ENCODE data around the gene ETFBKMT.
A peak's percentile ranks its signal among the peaks of the same experiment; 100 is the strongest.

ETFBKMT gene

GRCh38 chr12:31641509-31642090, 17.9 kb upstream of the ETFBKMT start:
- WGBS (ENCODE audit: insufficient coverage), result 93% methylated on average over 11 of the region's 11 CpGs
- Histone ChIP-seq H3K4me3 (ENCODE audit: control insufficient read depth in 1 of 7, extremely low read depth in 1 of 7, insufficient read depth in 4 of 7, low read depth in 2 of 7, low read length in 6 of 7) (no peak overlapping the region), H3K27ac (ENCODE audit: insufficient read depth in 1 of 2, low read depth in 1 of 2, low read length in 2 of 2, poor library complexity in 1 of 2, severe bottlenecking in 2 of 2) (no peak overlapping the region), H3K9me3 (ENCODE audit: control extremely low read depth in 1 of 5, control insufficient read depth in 4 of 5, insufficient read depth in 2 of 5, low read depth in 1 of 5, low read length in 4 of 5) (no peaks in the 10 kb centered on the region), H3K4me1 (ENCODE audit: control extremely low read depth in 1 of 4, control insufficient read depth in 4 of 4, insufficient read depth in 4 of 4, low read length in 3 of 4) (peaks cover 0 to 15% (median 3%) of the 10 kb centered on the region in 4 experiments), H3K36me3 (ENCODE audit: control insufficient read depth in 4 of 4, insufficient read depth in 4 of 4, low read length in 3 of 4) (no peaks in the 10 kb centered on the region), H3K27me3 (replicated peaks in 2 of 5; ENCODE audit: control insufficient read depth in 4 of 5, insufficient read depth in 5 of 5, low read length in 4 of 5) (no peaks in the 10 kb centered on the region)
- CTCF ChIA-PET, result interaction anchor here (1.5 kb wide), 1 partner anchor 238 kb away, joined by 6 read pairs; no protein-coding TSS in a partner anchor
- no peak for DNase-seq
- POLR2A ChIA-PET, result no interaction called here

GRCh38 chr12:31644536-31644935, 15.0 kb upstream of the ETFBKMT start:
- no peaks in the 10 kb centered on the region for H3K36me3 ChIP-seq (ENCODE audit: control insufficient read depth in 4 of 4, insufficient read depth in 4 of 4, low read length in 3 of 4)
- CTCF ChIA-PET, result interaction anchor here (0.8 kb wide), 1 partner anchor 9 kb away, joined by 3 read pairs; no protein-coding TSS in a partner anchor
- 85% methylated on average over 4 of the region's 8 CpGs for WGBS (ENCODE audit: insufficient coverage)

GRCh38 chr12:31645924-31646323, 13.6 kb upstream of the ETFBKMT start:
- POLR2A ChIA-PET, result no interaction called here
- Histone ChIP-seq H3K4me3 (ENCODE audit: control insufficient read depth in 1 of 7, extremely low read depth in 1 of 7, insufficient read depth in 4 of 7, low read depth in 2 of 7, low read length in 6 of 7) (no peak overlapping the region), H3K36me3 (ENCODE audit: control insufficient read depth in 4 of 4, insufficient read depth in 4 of 4, low read length in 3 of 4) (no peaks in the 10 kb centered on the region), H3K27ac (ENCODE audit: insufficient read depth in 1 of 2, low read depth in 1 of 2, low read length in 2 of 2, poor library complexity in 1 of 2, severe bottlenecking in 2 of 2) (no peak overlapping the region), H3K27me3 (replicated peaks in 2 of 5; ENCODE audit: control insufficient read depth in 4 of 5, insufficient read depth in 5 of 5, low read length in 4 of 5) (no peaks in the 10 kb centered on the region), H3K9me3 (ENCODE audit: control extremely low read depth in 1 of 5, control insufficient read depth in 4 of 5, insufficient read depth in 2 of 5, low read depth in 1 of 5, low read length in 4 of 5) (no peaks in the 10 kb centered on the region), H3K4me1 (ENCODE audit: control extremely low read depth in 1 of 4, control insufficient read depth in 4 of 4, insufficient read depth in 4 of 4, low read length in 3 of 4) (peaks cover 0 to 21% (median 6%) of the 10 kb centered on the region in 4 experiments)
- WGBS (ENCODE audit: insufficient coverage), result no CpG with 5 or more reads among the region's 5 CpGs
- DNase-seq, result peak in 2 of 3 donors; percentile 65 to 67
- CTCF ChIA-PET, result interaction anchor here (0.7 to 1.3 kb wide), 4 partner anchors 10 to 276 kb away, joined by 3 to 4 read pairs (median 3); no protein-coding TSS in a partner anchor

More at GRCh38 chr12:31644536-31644935, 15.0 kb upstream of the ETFBKMT start:
- Histone ChIP-seq H3K27me3 (replicated peaks in 2 of 5; ENCODE audit: control insufficient read depth in 4 of 5, insufficient read depth in 5 of 5, low read length in 4 of 5) (no peaks in the 10 kb centered on the region), H3K9me3 (ENCODE audit: control extremely low read depth in 1 of 5, control insufficient read depth in 4 of 5, insufficient read depth in 2 of 5, low read depth in 1 of 5, low read length in 4 of 5) (no peaks in the 10 kb centered on the region), H3K4me3 (ENCODE audit: control insufficient read depth in 1 of 7, extremely low read depth in 1 of 7, insufficient read depth in 4 of 7, low read depth in 2 of 7, low read length in 6 of 7) (no peak overlapping the region), H3K4me1 (ENCODE audit: control extremely low read depth in 1 of 4, control insufficient read depth in 4 of 4, insufficient read depth in 4 of 4, low read length in 3 of 4) (peaks cover 0 to 21% (median 6%) of the 10 kb centered on the region in 4 experiments), H3K27ac (ENCODE audit: insufficient read depth in 1 of 2, low read depth in 1 of 2, low read length in 2 of 2, poor library complexity in 1 of 2, severe bottlenecking in 2 of 2) (no peak overlapping the region)
- POLR2A ChIA-PET, result no interaction called here
- no peak for DNase-seq

GRCh38 chr12:31647086-31647491, 12.4 kb upstream of the ETFBKMT start:
- DNase-seq, result peak in 2 of 3 donors; percentile 86 to 90
- POLR2A ChIA-PET, result interaction anchor here (0.6 kb wide), 1 partner anchor 16 kb away, joined by 3 read pairs; no protein-coding TSS in a partner anchor
- CTCF ChIA-PET, result interaction anchor here (0.7 to 2.2 kb wide), 3 partner anchors 9 to 245 kb away, joined by 3 to 8 read pairs (median 4); no protein-coding TSS in a partner anchor
- H3K36me3 ChIP-seq (ENCODE audit: control insufficient read depth in 4 of 4, insufficient read depth in 4 of 4, low read length in 3 of 4), result no peaks in the 10 kb centered on the region
- H3K27ac ChIP-seq (ENCODE audit: insufficient read depth in 1 of 2, low read depth in 1 of 2, low read length in 2 of 2, poor library complexity in 1 of 2, severe bottlenecking in 2 of 2), result no peak overlapping the region
- WGBS (ENCODE audit: insufficient coverage), result 30% methylated on average over 7 of the region's 7 CpGs
- H3K9me3 ChIP-seq (ENCODE audit: control extremely low read depth in 1 of 5, control insufficient read depth in 4 of 5, insufficient read depth in 2 of 5, low read depth in 1 of 5, low read length in 4 of 5), result no peaks in the 10 kb centered on the region
- peaks cover 0 to 21% (median 6%) of the 10 kb centered on the region in 4 experiments for H3K4me1 ChIP-seq (ENCODE audit: control extremely low read depth in 1 of 4, control insufficient read depth in 4 of 4, insufficient read depth in 4 of 4, low read length in 3 of 4)
- peak overlapping the region in 1 of 7 experiments; percentile 28 for H3K4me3 ChIP-seq (ENCODE audit: control insufficient read depth in 1 of 7, extremely low read depth in 1 of 7, insufficient read depth in 4 of 7, low read depth in 2 of 7, low read length in 6 of 7)
- no peaks in the 10 kb centered on the region for H3K27me3 ChIP-seq (replicated peaks in 2 of 5; ENCODE audit: control insufficient read depth in 4 of 5, insufficient read depth in 5 of 5, low read length in 4 of 5)

GRCh38 chr12:31650918-31651317, 8.6 kb upstream of the ETFBKMT start:
- Histone ChIP-seq H3K4me3 (ENCODE audit: control insufficient read depth in 1 of 7, extremely low read depth in 1 of 7, insufficient read depth in 4 of 7, low read depth in 2 of 7, low read length in 6 of 7) (peak overlapping the region in 1 of 7 experiments; percentile 24), H3K27me3 (replicated peaks in 2 of 5; ENCODE audit: control insufficient read depth in 4 of 5, insufficient read depth in 5 of 5, low read length in 4 of 5) (no peaks in the 10 kb centered on the region), H3K9me3 (ENCODE audit: control extremely low read depth in 1 of 5, control insufficient read depth in 4 of 5, insufficient read depth in 2 of 5, low read depth in 1 of 5, low read length in 4 of 5) (no peaks in the 10 kb centered on the region), H3K4me1 (ENCODE audit: control extremely low read depth in 1 of 4, control insufficient read depth in 4 of 4, insufficient read depth in 4 of 4, low read length in 3 of 4) (peaks cover 0 to 19% (median 6%) of the 10 kb centered on the region in 4 experiments), H3K27ac (ENCODE audit: insufficient read depth in 1 of 2, low read depth in 1 of 2, low read length in 2 of 2, poor library complexity in 1 of 2, severe bottlenecking in 2 of 2) (no peak overlapping the region), H3K36me3 (ENCODE audit: control insufficient read depth in 4 of 4, insufficient read depth in 4 of 4, low read length in 3 of 4) (no peaks in the 10 kb centered on the region)
- WGBS (ENCODE audit: insufficient coverage), result 92% methylated on average over 6 of the region's 6 CpGs
- POLR2A ChIA-PET, result no interaction called here
- CTCF ChIA-PET, result no interaction called here
- no peak for DNase-seq

- POLR2A ChIA-PET, result interaction anchor here (0.5 kb wide), 2 partner anchors 469 to 641 kb away, joined by 3 read pairs; no protein-coding TSS in a partner anchor
- peak overlapping the region in 1 of 7 experiments; percentile 38 for H3K4me3 ChIP-seq (ENCODE audit: control insufficient read depth in 1 of 7, extremely low read depth in 1 of 7, insufficient read depth in 4 of 7, low read depth in 2 of 7, low read length in 6 of 7)
- H3K27me3 ChIP-seq (replicated peaks in 2 of 5; ENCODE audit: control insufficient read depth in 4 of 5, insufficient read depth in 5 of 5, low read length in 4 of 5), result no peaks in the 10 kb centered on the region
- H3K36me3 ChIP-seq (ENCODE audit: control insufficient read depth in 4 of 4, insufficient read depth in 4 of 4, low read length in 3 of 4), result no peaks in the 10 kb centered on the region
- DNase-seq, result no peak
- no peak overlapping the region for H3K27ac ChIP-seq (ENCODE audit: insufficient read depth in 1 of 2, low read depth in 1 of 2, low read length in 2 of 2, poor library complexity in 1 of 2, severe bottlenecking in 2 of 2)
- H3K9me3 ChIP-seq (ENCODE audit: control extremely low read depth in 1 of 5, control insufficient read depth in 4 of 5, insufficient read depth in 2 of 5, low read depth in 1 of 5, low read length in 4 of 5), result no peaks in the 10 kb centered on the region
- H3K4me1 ChIP-seq (ENCODE audit: control extremely low read depth in 1 of 4, control insufficient read depth in 4 of 4, insufficient read depth in 4 of 4, low read length in 3 of 4), result peaks cover 0 to 9% (median 4%) of the 10 kb centered on the region in 4 experiments
- 100% methylated on average over 11 of the region's 18 CpGs for WGBS (ENCODE audit: insufficient coverage)
- CTCF ChIA-PET, result interaction anchor here (0.8 to 3.6 kb wide), 6 partner anchors 16 to 677 kb away, joined by 3 to 69 read pairs (median 4); no protein-coding TSS in a partner anchor
Measured at GRCh38 chr12:31651893-31652521, 7.5 kb upstream of the ETFBKMT start.

- no peak overlapping the region for H3K4me3 ChIP-seq (ENCODE audit: control insufficient read depth in 1 of 7, extremely low read depth in 1 of 7, insufficient read depth in 4 of 7, low read depth in 2 of 7, low read length in 6 of 7)
- ChIA-PET POLR2A (interaction anchor here (0.6 kb wide), 1 partner anchor 452 kb away, joined by 3 read pairs; no protein-coding TSS in a partner anchor), CTCF (interaction anchor here (0.6 to 1.0 kb wide), 2 partner anchors 30 to 652 kb away, joined by 3 to 4 read pairs; no protein-coding TSS in a partner anchor)
- no peak for DNase-seq
- H3K36me3 ChIP-seq (ENCODE audit: control insufficient read depth in 4 of 4, insufficient read depth in 4 of 4, low read length in 3 of 4), result no peaks in the 10 kb centered on the region
- WGBS (ENCODE audit: insufficient coverage), result 88% methylated on average over 4 of the region's 4 CpGs
- peaks cover 4 to 19% (median 11%) of the 10 kb centered on the region in 4 experiments for H3K4me1 ChIP-seq (ENCODE audit: control extremely low read depth in 1 of 4, control insufficient read depth in 4 of 4, insufficient read depth in 4 of 4, low read length in 3 of 4)
- no peaks in the 10 kb centered on the region for H3K9me3 ChIP-seq (ENCODE audit: control extremely low read depth in 1 of 5, control insufficient read depth in 4 of 5, insufficient read depth in 2 of 5, low read depth in 1 of 5, low read length in 4 of 5)
- H3K27me3 ChIP-seq (replicated peaks in 2 of 5; ENCODE audit: control insufficient read depth in 4 of 5, insufficient read depth in 5 of 5, low read length in 4 of 5), result no peaks in the 10 kb centered on the region
- H3K27ac ChIP-seq (ENCODE audit: insufficient read depth in 1 of 2, low read depth in 1 of 2, low read length in 2 of 2, poor library complexity in 1 of 2, severe bottlenecking in 2 of 2), result no peak overlapping the region
Measured at GRCh38 chr12:31655208-31655607, 4.3 kb upstream of the ETFBKMT start.
